Natural killer cell treated with Interleukin-12 subunit alpha and Interleukin-12 subunit beta and Interleukin-15 and Interleukin-18, amount 100 ng/mL, for 72 hours (primary cell): Measurements from ENCODE around the gene PYCR2. TPM values are rescaled to one million over a fixed set of nuclear protein-coding genes. Genes with fewer than 3 reads are reported as not detected.

ENCODE experiments used
- ATAC-seq, 2 donors: fragments of 150-1000 bp; cut with Tn5 transposase in 1 of 2; sonication (Bioruptor Pico), chemical (Tn5 transposase) in 1 of 2; 2 replicates each; pipeline ENCODE4 v1.10.0; 2021
- DNase-seq: peaks from one replicate; pipeline ENCODE4 v3.0.0; 2022; ENCODE audit warnings: low spot score
- H3K27ac Mint-ChIP-seq, 2 donors: 1 replicate in 1 of 2; 2 replicates in 1 of 2; pipeline ENCODE4 v1.8.0; 2022; ENCODE audit warnings: mixed read lengths in 2 of 2, mild to moderate bottlenecking in 1 of 2, moderate library complexity in 1 of 2
- H3K27me3 Mint-ChIP-seq, 2 donors: 1 replicate in 1 of 2; 2 replicates in 1 of 2; pipeline ENCODE4 v1.8.0; 2022; ENCODE audit warnings: mixed read lengths in 2 of 2
- H3K36me3 Mint-ChIP-seq: one replicate; pipeline ENCODE4 v1.8.0; 2022; ENCODE audit warnings: mixed read lengths
- H3K4me1 Mint-ChIP-seq, 2 donors: 1 replicate in 1 of 2; 2 replicates in 1 of 2; pipeline ENCODE4 v1.8.0; 2022; ENCODE audit warnings: low read depth in 2 of 2, mixed read lengths in 2 of 2, mild to moderate bottlenecking in 1 of 2
- H3K4me3 Mint-ChIP-seq: one replicate; pipeline ENCODE4 v1.8.0; 2022; ENCODE audit warnings: mixed read lengths
- H3K9me3 Mint-ChIP-seq: 2 replicates; pipeline ENCODE4 v1.8.0; 2022; ENCODE audit warnings: mixed read lengths
- total RNA-seq, 2 donors: library from RNA; stranded (reverse); gene quantifications; one replicate each; pipeline ENCODE4 v1.2.3, GENCODE V29; 2022

The PYCR2 gene
- total RNA-seq, 2 donors from 2014 or later: 102 to 127 TPM

GRCh38 chr1:225906467-225906866 lies 17.6 kb downstream of the PYCR2 start:
- Mint-ChIP-seq H3K36me3 (no peaks in the 10 kb centered on the region), H3K27me3 (no peaks in the 10 kb centered on the region), H3K9me3 (no peaks in the 10 kb centered on the region), H3K4me3 (no peak overlapping the region), H3K4me1 (no peaks in the 10 kb centered on the region), H3K27ac (no peak overlapping the region)
- no peak for DNase-seq
- no peak for ATAC-seq

GRCh38 chr1:225903623-225904022 lies 20.4 kb downstream of the PYCR2 start:
- H3K4me3 Mint-ChIP-seq: no peak overlapping the region
- ATAC-seq: no peak

GRCh38 chr1:225899044-225899925 lies 24.8 kb downstream of the PYCR2 start:
- H3K27me3 Mint-ChIP-seq: peaks cover 0 to 3% of the 10 kb centered on the region in 2 donors
- H3K27ac Mint-ChIP-seq: peak overlapping the region in 1 of 2 donors; percentile 60
- ATAC-seq (no peak), DNase-seq (no peak)
- H3K9me3 Mint-ChIP-seq: no peaks in the 10 kb centered on the region
- H3K36me3 Mint-ChIP-seq: no peaks in the 10 kb centered on the region
- H3K4me1 Mint-ChIP-seq: peaks cover 18 to 25% of the 10 kb centered on the region in 2 donors
- no peak overlapping the region for H3K4me3 Mint-ChIP-seq

More at GRCh38 chr1:225903623-225904022, 20.4 kb downstream of the PYCR2 start:
- peaks cover 0 to 7% of the 10 kb centered on the region in 2 donors for H3K4me1 Mint-ChIP-seq
- no peak overlapping the region for H3K27ac Mint-ChIP-seq
- H3K36me3 Mint-ChIP-seq: no peaks in the 10 kb centered on the region
- DNase-seq: no peak
- H3K9me3 Mint-ChIP-seq: no peaks in the 10 kb centered on the region
- H3K27me3 Mint-ChIP-seq: peaks cover 0 to 3% of the 10 kb centered on the region in 2 donors

- peaks cover 18 to 25% of the 10 kb centered on the region in 2 donors for H3K4me1 Mint-ChIP-seq
- H3K27ac Mint-ChIP-seq: peak overlapping the region; percentile 52 to 70
- H3K9me3 Mint-ChIP-seq: no peaks in the 10 kb centered on the region
- H3K36me3 Mint-ChIP-seq: no peaks in the 10 kb centered on the region
- ATAC-seq (no peak), DNase-seq (no peak)
- peak overlapping the region; percentile 44 for H3K4me3 Mint-ChIP-seq
- peaks cover 0 to 3% of the 10 kb centered on the region in 2 donors for H3K27me3 Mint-ChIP-seq
Observed at GRCh38 chr1:225897595-225898514, 26.2 kb downstream of the PYCR2 start.

GRCh38 chr1:225896937-225897549 lies 27.0 kb downstream of the PYCR2 start:
- Mint-ChIP-seq H3K9me3 (no peaks in the 10 kb centered on the region), H3K36me3 (no peaks in the 10 kb centered on the region), H3K4me3 (peak overlapping the region; percentile 44), H3K27ac (peak overlapping the region; percentile 52 to 70), H3K27me3 (peaks cover 0 to 3% of the 10 kb centered on the region in 2 donors), H3K4me1 (peaks cover 18 to 25% of the 10 kb centered on the region in 2 donors)
- DNase-seq (peak; percentile 77), ATAC-seq (peak; percentile 95 to 96)

- Mint-ChIP-seq H3K4me3 (peak overlapping the region; percentile 44), H3K9me3 (no peaks in the 10 kb centered on the region), H3K27ac (peak overlapping the region in 1 of 2 donors; percentile 52), H3K27me3 (peaks cover 0 to 3% of the 10 kb centered on the region in 2 donors), H3K36me3 (no peaks in the 10 kb centered on the region), H3K4me1 (peaks cover 18 to 25% of the 10 kb centered on the region in 2 donors)
- ATAC-seq: no peak
- DNase-seq: no peak
Observed at GRCh38 chr1:225896494-225896893, 27.6 kb downstream of the PYCR2 start.

GRCh38 chr1:225892307-225892706 lies 31.7 kb downstream of the PYCR2 start:
- Mint-ChIP-seq H3K27ac (no peak overlapping the region), H3K9me3 (no peaks in the 10 kb centered on the region)
- no peak for ATAC-seq

GRCh38 chr1:225891229-225891972 lies 32.6 kb downstream of the PYCR2 start:
- H3K4me1 Mint-ChIP-seq: peaks cover under 1 to 1% of the 10 kb centered on the region in 2 donors
- DNase-seq (no peak), ATAC-seq (no peak)
- H3K36me3 Mint-ChIP-seq: no peaks in the 10 kb centered on the region
- H3K4me3 Mint-ChIP-seq: no peak overlapping the region
- H3K27me3 Mint-ChIP-seq: peaks cover 0 to 4% of the 10 kb centered on the region in 2 donors
- no peaks in the 10 kb centered on the region for H3K9me3 Mint-ChIP-seq
- H3K27ac Mint-ChIP-seq: no peak overlapping the region

More at GRCh38 chr1:225892307-225892706, 31.7 kb downstream of the PYCR2 start:
- Mint-ChIP-seq H3K36me3 (no peaks in the 10 kb centered on the region), H3K4me3 (no peak overlapping the region), H3K27me3 (peaks cover 0 to 4% of the 10 kb centered on the region in 2 donors), H3K4me1 (peaks cover 9 to 11% of the 10 kb centered on the region in 2 donors)
- DNase-seq: no peak

- H3K4me1 Mint-ChIP-seq: no peaks in the 10 kb centered on the region
- peaks cover 0 to 4% of the 10 kb centered on the region in 2 donors for H3K27me3 Mint-ChIP-seq
- DNase-seq: no peak
- H3K27ac Mint-ChIP-seq: no peak overlapping the region
- no peak overlapping the region for H3K4me3 Mint-ChIP-seq
- no peaks in the 10 kb centered on the region for H3K36me3 Mint-ChIP-seq
- ATAC-seq: no peak
- no peaks in the 10 kb centered on the region for H3K9me3 Mint-ChIP-seq
Observed at GRCh38 chr1:225890346-225891228, 33.5 kb downstream of the PYCR2 start.

- H3K9me3 Mint-ChIP-seq: no peaks in the 10 kb centered on the region
- no peak for DNase-seq
- H3K4me3 Mint-ChIP-seq: no peak overlapping the region
- peaks cover 0 to 4% of the 10 kb centered on the region in 2 donors for H3K27me3 Mint-ChIP-seq
- H3K27ac Mint-ChIP-seq: no peak overlapping the region
- ATAC-seq: no peak
- H3K36me3 Mint-ChIP-seq: no peaks in the 10 kb centered on the region
- no peaks in the 10 kb centered on the region for H3K4me1 Mint-ChIP-seq
Observed at GRCh38 chr1:225889743-225890142, 34.3 kb downstream of the PYCR2 start.

GRCh38 chr1:225888898-225889601 lies 35.0 kb downstream of the PYCR2 start, which contains the start of gene LEFTY1:
Gene LEFTY1 (minus strand): TSS chr1:225889146. CDS start chr1:225889066, 80 bp downstream.
- peaks cover under 1% of the 10 kb centered on the region in 2 donors for H3K4me1 Mint-ChIP-seq
- H3K9me3 Mint-ChIP-seq: no peaks in the 10 kb centered on the region
- no peak within 1 kb of the TSS for H3K27ac Mint-ChIP-seq
- peaks cover 0 to 4% of the 10 kb centered on the region in 2 donors for H3K27me3 Mint-ChIP-seq
- ATAC-seq (peak in 1 of 2 donors; percentile 48), DNase-seq (no peak)
- H3K4me3 Mint-ChIP-seq: no peak within 1 kb of the TSS
- H3K36me3 Mint-ChIP-seq: no peaks in the 10 kb centered on the region
